ENCODE results near the gene KCNG2.

Gene KCNG2

DNA sequence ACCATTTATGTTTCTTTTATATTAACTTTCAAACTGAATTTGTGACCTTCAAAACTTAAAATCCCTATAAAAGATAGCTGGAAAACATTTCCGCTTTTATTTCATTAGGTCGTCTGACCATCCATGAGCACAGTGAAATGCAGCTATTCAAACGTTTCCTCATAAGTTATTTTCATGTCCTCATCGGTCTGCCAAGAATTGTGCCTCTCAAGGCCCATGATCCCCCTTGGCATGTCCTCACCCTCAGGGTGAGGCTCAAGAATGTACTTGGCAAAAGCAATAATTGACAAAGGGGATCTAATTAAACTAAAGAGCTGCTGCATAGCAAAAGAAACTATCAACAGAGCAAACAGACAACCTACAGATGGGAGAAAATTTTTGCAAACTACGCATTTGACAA lies 141.4 kb downstream of the KCNG2 start:
- Histone ChIP-seq H3K36me3 (ENCODE audit: low read depth) (peaks cover 30% of the 10 kb centered on the region; the same call in 1 of the 2 replicates), H3K4me1 (ENCODE audit: insufficient read depth, poor library complexity, severe bottlenecking) (no peaks in the 10 kb centered on the region), H3K27ac (ENCODE audit: poor library complexity, severe bottlenecking) (no peak overlapping the region), H3K9me3 (ENCODE audit: severe bottlenecking) (no peaks in the 10 kb centered on the region), H3K27me3 (ENCODE audit: insufficient read depth, poor library complexity, severe bottlenecking) (no peaks in the 10 kb centered on the region), H3K4me3 (ENCODE audit: severe bottlenecking) (no peak overlapping the region)
- DNase-seq (ENCODE audit: low spot score) = no peak
- no peak for ATAC-seq (ENCODE audit: low read depth)
- TF ChIP-seq, protein P1, sequence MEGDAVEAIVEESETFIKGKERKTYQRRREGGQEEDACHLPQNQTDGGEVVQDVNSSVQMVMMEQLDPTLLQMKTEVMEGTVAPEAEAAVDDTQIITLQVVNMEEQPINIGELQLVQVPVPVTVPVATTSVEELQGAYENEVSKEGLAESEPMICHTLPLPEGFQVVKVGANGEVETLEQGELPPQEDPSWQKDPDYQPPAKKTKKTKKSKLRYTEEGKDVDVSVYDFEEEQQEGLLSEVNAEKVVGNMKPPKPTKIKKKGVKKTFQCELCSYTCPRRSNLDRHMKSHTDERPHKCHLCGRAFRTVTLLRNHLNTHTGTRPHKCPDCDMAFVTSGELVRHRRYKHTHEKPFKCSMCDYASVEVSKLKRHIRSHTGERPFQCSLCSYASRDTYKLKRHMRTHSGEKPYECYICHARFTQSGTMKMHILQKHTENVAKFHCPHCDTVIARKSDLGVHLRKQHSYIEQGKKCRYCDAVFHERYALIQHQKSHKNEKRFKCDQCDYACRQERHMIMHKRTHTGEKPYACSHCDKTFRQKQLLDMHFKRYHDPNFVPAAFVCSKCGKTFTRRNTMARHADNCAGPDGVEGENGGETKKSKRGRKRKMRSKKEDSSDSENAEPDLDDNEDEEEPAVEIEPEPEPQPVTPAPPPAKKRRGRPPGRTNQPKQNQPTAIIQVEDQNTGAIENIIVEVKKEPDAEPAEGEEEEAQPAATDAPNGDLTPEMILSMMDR (IDR thresholded peaks at IDR 0.05; ENCODE audit: poor library complexity, severe bottlenecking) = no peak

DNA sequence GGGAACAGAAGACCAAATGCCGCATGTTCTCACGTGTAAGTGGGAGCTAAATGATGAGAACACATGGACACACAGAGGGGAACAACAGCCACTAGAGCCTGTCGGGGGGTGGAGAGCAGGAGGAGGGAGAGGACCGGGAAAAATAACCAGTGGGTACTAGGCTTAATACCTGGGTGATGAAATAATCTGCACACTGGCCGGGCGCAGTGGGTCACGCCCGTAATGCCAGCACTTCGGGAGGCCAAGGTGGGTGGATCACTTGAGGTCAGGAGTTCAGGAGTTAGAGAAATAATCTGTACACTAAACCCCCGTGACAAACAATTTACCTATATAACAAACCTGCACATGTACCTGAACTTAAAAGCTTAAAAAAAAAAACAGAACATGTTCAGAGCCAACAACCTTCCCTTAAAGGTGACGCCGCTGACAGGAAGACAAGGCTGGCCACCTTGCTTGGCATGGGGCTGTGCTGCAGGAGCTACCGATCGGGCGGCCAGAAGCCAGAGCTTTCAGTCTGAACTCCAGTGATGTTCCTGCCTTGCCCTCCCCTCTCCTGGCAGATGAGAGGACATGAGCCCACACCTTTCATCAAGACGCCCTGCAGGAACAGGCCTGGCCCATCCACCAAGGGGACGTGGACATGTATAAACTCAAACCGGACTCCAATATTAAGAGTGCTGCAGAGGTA lies 142.5 kb downstream of the KCNG2 start:
- H3K36me3 ChIP-seq (ENCODE audit: low read depth) = peaks cover 28% of the 10 kb centered on the region; the same call in 1 of the 2 replicates
- H3K27me3 ChIP-seq (ENCODE audit: insufficient read depth, poor library complexity, severe bottlenecking) = no peaks in the 10 kb centered on the region
- TF ChIP-seq, protein P1 (IDR thresholded peaks at IDR 0.05; ENCODE audit: poor library complexity, severe bottlenecking) = no peak
- DNase-seq (ENCODE audit: low spot score) (no peak), ATAC-seq (ENCODE audit: low read depth) (no peak)
- no peaks in the 10 kb centered on the region for H3K4me1 ChIP-seq (ENCODE audit: insufficient read depth, poor library complexity, severe bottlenecking)
- no peaks in the 10 kb centered on the region for H3K9me3 ChIP-seq (ENCODE audit: severe bottlenecking)
- no peak overlapping the region for H3K4me3 ChIP-seq (ENCODE audit: severe bottlenecking)
- H3K27ac ChIP-seq (ENCODE audit: poor library complexity, severe bottlenecking) = no peak overlapping the region

DNA sequence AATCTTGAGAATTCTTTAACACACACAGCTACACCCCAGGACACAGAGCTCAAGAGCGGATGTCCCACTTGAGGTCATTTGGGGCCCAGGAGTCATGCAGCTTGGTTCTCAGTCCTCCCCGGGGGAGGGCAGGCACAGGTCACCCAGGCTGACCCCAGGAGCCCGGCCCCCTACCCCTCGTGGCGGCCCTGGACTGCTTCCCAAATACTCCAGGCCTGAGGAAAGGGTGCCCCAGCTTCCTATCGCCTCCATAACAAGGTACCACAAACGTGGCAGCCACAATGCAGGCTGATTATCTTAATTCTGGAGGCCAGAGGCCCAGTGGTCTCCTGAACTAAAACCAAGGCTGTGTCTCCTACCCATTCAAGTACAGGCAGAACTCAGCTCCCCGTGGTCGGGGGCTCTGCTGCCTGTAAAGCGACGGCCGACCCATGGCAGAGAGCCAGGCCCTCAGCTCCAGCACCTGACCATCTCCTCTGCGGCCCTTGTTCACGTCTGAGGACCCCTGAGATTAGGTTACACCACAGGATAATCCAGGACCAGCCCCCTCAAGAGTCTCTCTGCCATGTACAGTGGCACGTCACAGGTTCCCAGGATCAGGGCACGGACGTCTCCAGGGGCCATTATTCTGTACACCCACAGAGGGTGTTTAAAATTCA lies 143.2 kb downstream of the KCNG2 start:
- Histone ChIP-seq H3K4me3 (ENCODE audit: severe bottlenecking) (no peak overlapping the region), H3K27me3 (ENCODE audit: insufficient read depth, poor library complexity, severe bottlenecking) (no peaks in the 10 kb centered on the region), H3K9me3 (ENCODE audit: severe bottlenecking) (no peaks in the 10 kb centered on the region), H3K4me1 (ENCODE audit: insufficient read depth, poor library complexity, severe bottlenecking) (no peaks in the 10 kb centered on the region), H3K27ac (ENCODE audit: poor library complexity, severe bottlenecking) (no peak overlapping the region), H3K36me3 (ENCODE audit: low read depth) (0 out of 2 replicates have a peak, but pooled peaks cover 26% of the 10 kb centered on the region)
- DNase-seq (ENCODE audit: low spot score) = no peak
- ATAC-seq (ENCODE audit: low read depth) = no peak
- TF ChIP-seq, protein P1 (IDR thresholded peaks at IDR 0.05; ENCODE audit: poor library complexity, severe bottlenecking) = no peak

DNA sequence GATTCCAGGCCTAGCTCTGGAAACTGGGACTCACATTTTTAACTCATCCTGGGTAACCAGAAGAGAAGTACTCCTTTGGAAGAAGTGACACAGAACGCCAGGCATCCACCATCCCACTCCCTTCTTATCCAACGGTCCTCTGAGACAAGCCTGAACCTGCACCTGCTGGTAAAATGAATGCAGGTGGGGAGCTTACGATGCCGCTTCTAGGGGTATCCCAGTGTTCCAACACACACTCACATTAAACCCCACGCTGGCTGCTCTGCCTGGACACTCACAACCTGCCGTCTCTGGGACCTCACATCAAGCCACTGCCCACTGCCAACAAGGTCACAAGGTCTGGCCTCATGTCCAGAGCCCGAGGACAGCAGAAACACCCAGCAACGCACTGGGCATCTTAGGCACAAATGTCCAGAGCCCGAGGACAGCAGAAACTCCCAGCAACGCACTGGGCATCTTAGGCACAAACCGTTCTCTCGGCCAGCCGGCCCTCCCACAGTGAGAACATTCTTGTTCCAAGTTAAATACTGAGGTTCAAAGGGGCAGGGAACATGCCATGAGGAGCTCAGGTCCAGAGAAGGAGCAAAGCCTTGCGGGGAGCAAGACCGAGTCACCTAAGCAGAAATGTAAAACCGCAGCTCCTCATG lies 143.9 kb downstream of the KCNG2 start:
- H3K27me3 ChIP-seq (ENCODE audit: insufficient read depth, poor library complexity, severe bottlenecking) = no peaks in the 10 kb centered on the region
- no peaks in the 10 kb centered on the region for H3K9me3 ChIP-seq (ENCODE audit: severe bottlenecking)
- TF ChIP-seq, protein P1 (IDR thresholded peaks at IDR 0.05; ENCODE audit: poor library complexity, severe bottlenecking) = no peak
- H3K27ac ChIP-seq (ENCODE audit: poor library complexity, severe bottlenecking) = no peak overlapping the region
- H3K36me3 ChIP-seq (ENCODE audit: low read depth) = peaks cover 32% of the 10 kb centered on the region; the same call in 1 of the 2 replicates
- ATAC-seq (ENCODE audit: low read depth) (no peak), DNase-seq (ENCODE audit: low spot score) (no peak)
- no peak overlapping the region for H3K4me3 ChIP-seq (ENCODE audit: severe bottlenecking)
- no peaks in the 10 kb centered on the region for H3K4me1 ChIP-seq (ENCODE audit: insufficient read depth, poor library complexity, severe bottlenecking)

Measured in RWPE2 (cell line).